Sigmoid colon (tissue), 4 donors: ENCODE data around the gene SPEM3.
"Not testable (repeated sequence)": the region's sequence is repeated elsewhere in the genome, so short reads cannot be mapped to it uniquely, and the experiment has no call there.

Experiments used
- EP300 ChIP-seq, 4 donors: sonication (generic); formaldehyde crosslinking; IDR thresholded peaks; one replicate each; pipeline ENCODE4 v1.6.1; 2017; ENCODE audit warnings: antibody characterized with exemption in 4 of 4
- POLR2A ChIP-seq, 2 donors: fragments of 450-650 bp; IDR thresholded peaks; one replicate each; pipeline ENCODE4 v1.6.1; 2016; ENCODE audit warnings: antibody characterized with exemption in 2 of 2, mild to moderate bottlenecking in 2 of 2, moderate library complexity in 2 of 2
- POLR2AphosphoS5 ChIP-seq, 4 donors: sonication (generic); formaldehyde crosslinking; IDR thresholded peaks; one replicate each; pipeline ENCODE4 v1.6.1; 2017; ENCODE audit warnings: antibody characterized with exemption in 4 of 4
- TF ChIP-seq, protein P1 (sequence below), 4 experiments: fragments of 450-650 bp in 3 of 4; fragments of 200-600 bp in 1 of 4; IDR thresholded peaks; one replicate each; pipeline ENCODE4 v1.5.1; 2016 to 2019; ENCODE audit warnings: antibody characterized with exemption in 4 of 4, mild to moderate bottlenecking in 3 of 4, moderate library complexity in 2 of 4

- TF ChIP-seq, protein P1, sequence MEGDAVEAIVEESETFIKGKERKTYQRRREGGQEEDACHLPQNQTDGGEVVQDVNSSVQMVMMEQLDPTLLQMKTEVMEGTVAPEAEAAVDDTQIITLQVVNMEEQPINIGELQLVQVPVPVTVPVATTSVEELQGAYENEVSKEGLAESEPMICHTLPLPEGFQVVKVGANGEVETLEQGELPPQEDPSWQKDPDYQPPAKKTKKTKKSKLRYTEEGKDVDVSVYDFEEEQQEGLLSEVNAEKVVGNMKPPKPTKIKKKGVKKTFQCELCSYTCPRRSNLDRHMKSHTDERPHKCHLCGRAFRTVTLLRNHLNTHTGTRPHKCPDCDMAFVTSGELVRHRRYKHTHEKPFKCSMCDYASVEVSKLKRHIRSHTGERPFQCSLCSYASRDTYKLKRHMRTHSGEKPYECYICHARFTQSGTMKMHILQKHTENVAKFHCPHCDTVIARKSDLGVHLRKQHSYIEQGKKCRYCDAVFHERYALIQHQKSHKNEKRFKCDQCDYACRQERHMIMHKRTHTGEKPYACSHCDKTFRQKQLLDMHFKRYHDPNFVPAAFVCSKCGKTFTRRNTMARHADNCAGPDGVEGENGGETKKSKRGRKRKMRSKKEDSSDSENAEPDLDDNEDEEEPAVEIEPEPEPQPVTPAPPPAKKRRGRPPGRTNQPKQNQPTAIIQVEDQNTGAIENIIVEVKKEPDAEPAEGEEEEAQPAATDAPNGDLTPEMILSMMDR (IDR thresholded peaks at IDR 0.05), result not testable (repeated sequence)
- TF ChIP-seq EP300, POLR2A, POLR2AphosphoS5 (IDR thresholded peaks at IDR 0.05): not testable (repeated sequence)
These were observed 41.9 kb downstream of the SPEM3 start for GRCh38 chr17:7470457-7470973.
